ENCODE results near the gene SWSAP1.

SWSAP1 gene

DNA sequence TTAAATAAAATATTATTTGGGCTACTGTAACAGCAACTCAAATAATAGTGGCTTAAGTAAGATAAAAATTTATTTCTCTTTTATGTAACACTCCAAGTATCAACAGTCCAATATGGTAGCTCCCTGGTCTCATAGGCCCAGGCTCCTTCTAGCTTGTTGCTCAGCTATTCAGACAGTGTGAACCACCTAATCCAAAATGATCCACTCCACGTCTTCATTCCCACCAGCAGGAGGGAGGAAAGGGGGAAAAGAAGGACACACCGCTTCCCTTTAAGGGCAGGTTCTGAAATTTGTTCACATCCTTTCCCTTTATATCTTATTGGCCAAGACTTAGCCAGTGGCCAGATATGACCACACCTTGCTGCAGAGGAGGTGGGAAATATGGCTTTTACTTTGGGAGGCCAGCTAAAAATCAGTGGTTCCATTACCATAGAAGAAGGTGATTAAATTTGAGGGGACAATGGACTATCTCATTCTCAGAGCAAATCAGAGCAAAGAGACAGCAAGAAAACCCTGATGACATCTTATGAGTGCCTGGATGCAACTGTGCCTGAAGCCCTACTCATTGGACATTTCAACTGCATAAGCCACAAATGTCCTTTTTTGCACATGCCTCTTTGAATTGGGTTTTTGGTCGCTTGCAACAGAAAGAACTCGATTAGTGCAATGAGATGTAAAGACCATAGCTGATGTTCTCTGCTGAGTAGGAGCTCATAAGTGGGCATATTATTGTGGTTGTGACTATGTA lies 16.6 kb downstream of the SWSAP1 start:
- no peak overlapping the region for H3K4me3 ChIP-seq
- TF ChIP-seq, protein P1, sequence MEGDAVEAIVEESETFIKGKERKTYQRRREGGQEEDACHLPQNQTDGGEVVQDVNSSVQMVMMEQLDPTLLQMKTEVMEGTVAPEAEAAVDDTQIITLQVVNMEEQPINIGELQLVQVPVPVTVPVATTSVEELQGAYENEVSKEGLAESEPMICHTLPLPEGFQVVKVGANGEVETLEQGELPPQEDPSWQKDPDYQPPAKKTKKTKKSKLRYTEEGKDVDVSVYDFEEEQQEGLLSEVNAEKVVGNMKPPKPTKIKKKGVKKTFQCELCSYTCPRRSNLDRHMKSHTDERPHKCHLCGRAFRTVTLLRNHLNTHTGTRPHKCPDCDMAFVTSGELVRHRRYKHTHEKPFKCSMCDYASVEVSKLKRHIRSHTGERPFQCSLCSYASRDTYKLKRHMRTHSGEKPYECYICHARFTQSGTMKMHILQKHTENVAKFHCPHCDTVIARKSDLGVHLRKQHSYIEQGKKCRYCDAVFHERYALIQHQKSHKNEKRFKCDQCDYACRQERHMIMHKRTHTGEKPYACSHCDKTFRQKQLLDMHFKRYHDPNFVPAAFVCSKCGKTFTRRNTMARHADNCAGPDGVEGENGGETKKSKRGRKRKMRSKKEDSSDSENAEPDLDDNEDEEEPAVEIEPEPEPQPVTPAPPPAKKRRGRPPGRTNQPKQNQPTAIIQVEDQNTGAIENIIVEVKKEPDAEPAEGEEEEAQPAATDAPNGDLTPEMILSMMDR (IDR thresholded peaks at IDR 0.05), result no peak
- no peak for DNase-seq (ENCODE audit: low spot score)
- no peak overlapping the region for H3K27ac ChIP-seq

DNA sequence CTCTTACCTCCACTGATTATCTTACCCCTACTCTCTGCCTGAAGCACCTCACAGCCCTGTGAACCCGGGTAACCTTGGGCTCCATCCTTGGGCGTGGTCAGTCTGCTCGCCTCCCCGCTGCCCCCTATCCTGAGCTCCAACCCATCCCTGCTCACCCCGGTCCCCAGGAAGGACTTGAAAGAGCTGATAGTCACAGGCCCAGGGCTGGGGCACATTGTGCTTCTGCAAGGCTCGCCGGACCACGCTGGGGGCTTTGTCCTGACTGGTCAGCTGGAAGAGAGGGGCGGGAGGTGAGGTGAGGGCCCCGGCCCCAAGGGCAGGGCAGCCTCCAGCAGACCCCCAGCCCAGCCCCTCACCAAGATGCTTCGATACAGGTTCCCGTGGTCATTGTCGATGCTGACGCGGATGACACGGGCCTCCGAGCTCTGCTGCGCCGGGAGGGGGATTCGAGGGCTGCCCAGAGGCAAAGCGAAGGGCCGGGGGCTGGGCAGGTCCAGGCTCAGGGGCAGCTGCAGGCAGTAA lies 22.7 kb downstream of the SWSAP1 start:
- DNase-seq (ENCODE audit: low spot score), result no peak
- Histone ChIP-seq H3K27ac (no peak overlapping the region), H3K4me3 (no peak overlapping the region)
- TF ChIP-seq, protein P1 (IDR thresholded peaks at IDR 0.05), result no peak

DNA sequence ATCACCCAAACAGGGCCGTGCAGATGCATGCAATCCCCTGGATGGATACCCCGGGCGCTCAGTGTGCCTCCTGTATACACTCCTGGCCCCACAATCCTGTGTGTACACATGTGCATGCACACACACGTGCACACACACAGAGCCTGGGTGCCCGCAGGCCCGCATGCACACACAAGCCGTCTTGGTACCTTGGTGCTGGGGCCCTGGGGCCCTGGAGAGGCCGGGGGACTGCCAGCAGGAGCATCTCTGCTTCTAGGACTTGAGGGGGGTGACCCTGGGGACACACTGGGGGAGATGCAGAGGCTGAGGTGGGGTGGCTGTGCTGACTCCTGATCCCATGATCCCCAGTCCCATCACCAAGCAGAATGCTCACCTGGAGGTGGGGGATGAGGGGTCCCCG lies 25.2 kb downstream of the SWSAP1 start:
- no peak overlapping the region for H3K4me3 ChIP-seq
- TF ChIP-seq, protein P1 (IDR thresholded peaks at IDR 0.05), result no peak
- no peak for DNase-seq (ENCODE audit: low spot score)
- no peak overlapping the region for H3K27ac ChIP-seq

DNA sequence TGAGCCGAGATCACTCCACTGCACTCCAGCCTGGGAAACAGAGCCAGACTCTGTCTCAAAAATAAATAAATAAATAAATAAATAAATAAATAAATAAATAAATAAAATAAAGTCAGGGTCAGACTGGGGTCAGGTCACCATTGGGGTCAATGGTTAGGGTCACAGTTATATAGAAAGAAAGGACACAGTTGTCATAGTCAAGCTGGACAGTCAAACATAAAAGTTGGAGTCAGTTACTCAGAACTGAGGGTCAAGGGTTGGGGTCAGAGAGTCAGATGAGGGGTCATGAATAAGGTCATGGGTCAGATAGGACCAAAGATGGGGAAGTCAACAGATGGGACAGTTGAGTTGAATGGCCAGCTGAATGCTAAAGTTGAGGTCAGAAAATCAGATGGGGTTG lies 26.3 kb downstream of the SWSAP1 start:
- no peak overlapping the region for H3K27ac ChIP-seq
- TF ChIP-seq, protein P1 (IDR thresholded peaks at IDR 0.05), result no peak
- DNase-seq (ENCODE audit: low spot score), result no peak
- no peak overlapping the region for H3K4me3 ChIP-seq

DNA sequence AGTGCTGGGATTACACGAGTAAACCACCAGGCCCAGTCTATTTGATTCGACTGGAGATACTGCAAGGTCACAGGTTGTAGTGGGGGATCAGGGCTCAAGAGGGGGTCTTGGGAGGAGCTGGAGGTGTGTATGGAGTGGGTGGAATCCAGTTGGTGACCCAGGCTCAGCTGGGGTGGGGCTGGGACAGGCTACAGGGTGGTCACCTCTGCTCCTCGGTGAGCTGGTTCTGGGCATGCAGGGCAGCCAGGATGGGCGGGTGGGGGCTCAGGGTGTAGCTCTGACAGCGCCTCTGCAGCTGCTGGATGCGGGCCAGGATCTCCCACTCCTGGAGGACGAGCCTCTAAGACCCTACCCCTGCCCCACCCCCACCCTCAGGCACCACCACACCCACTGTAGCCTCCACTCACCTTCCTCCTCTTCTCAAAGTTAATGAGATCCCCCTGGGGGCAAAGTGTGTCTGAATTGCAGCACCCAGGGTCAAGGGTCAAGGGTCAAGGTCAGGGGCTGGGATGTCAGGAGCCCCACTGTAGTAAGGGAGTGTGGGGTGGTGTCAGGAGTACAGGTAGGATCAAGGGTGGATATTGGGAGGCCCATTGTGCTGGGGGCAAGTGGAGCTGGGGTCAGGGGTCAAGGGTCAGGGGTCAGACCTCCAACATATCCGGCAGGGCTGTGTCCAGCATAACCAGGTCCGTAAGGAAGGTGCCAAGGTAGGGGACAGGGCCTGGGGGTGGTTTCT lies 27.5 kb downstream of the SWSAP1 start:
- DNase-seq (ENCODE audit: low spot score), result no peak
- Histone ChIP-seq H3K4me3 (no peak overlapping the region), H3K27ac (no peak overlapping the region)
- TF ChIP-seq, protein P1 (IDR thresholded peaks at IDR 0.05), result no peak

DNA sequence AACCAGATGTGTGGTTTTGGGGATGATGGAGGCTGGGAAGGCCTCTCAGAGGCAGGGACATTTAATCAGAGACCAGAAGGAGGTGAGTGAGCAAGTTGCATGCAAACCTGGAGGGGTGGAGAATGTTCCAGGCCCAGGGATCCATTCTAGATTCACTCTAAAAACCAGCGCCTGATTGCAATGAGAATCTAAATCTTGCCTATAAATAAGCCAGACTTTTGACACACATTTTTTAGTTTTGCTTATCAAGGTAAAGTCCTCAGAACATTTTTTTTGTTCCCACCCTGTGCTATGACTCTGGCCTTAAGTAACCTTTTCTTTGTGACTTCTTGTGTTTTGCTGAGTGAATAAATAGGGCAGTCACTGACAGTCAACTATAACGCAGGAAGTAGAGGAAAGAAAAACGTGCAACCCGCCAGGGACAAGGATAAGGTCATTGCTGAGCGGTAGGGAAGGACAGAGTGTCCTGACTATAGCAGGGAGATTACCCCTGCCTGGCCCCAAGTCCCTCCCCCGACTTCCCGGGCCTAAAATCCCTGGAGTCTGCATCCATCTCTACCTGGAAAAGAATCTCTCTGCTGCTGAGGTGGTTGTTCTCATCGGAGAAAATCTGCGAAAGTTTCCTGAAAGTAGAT lies 30.2 kb downstream of the SWSAP1 start:
- H3K4me3 ChIP-seq, result no peak overlapping the region
- no peak overlapping the region for H3K27ac ChIP-seq
- no peak for DNase-seq (ENCODE audit: low spot score)
- TF ChIP-seq, protein P1 (IDR thresholded peaks at IDR 0.05), result no peak

All from coronary artery (tissue), 2 donors.